ENCODE results near the gene CALML3.

CALML3 gene

GRCh38 chr10:5486853-5487235 lies 37.9 kb upstream of the CALML3 start:
- DNase-seq (ENCODE audit: insufficient read length, low spot score) (no peak), FAIRE-seq (no peak)
- no peak for TF ChIP-seq CTCF (IDR thresholded peaks at IDR 0.05; ENCODE audit: insufficient read depth, missing control alignments)

GRCh38 chr10:5488272-5489161 lies 36.2 kb upstream of the CALML3 start:
- DNase-seq (ENCODE audit: insufficient read length, low spot score) = no peak
- no peak for TF ChIP-seq CTCF (IDR thresholded peaks at IDR 0.05; ENCODE audit: insufficient read depth, missing control alignments)
- no peak for FAIRE-seq

- FAIRE-seq (no peak), DNase-seq (ENCODE audit: insufficient read length, low spot score) (no peak)
- TF ChIP-seq CTCF (IDR thresholded peaks at IDR 0.05; ENCODE audit: insufficient read depth, missing control alignments) = no peak
Measured at GRCh38 chr10:5490032-5490431, 34.7 kb upstream of the CALML3 start.

GRCh38 chr10:5490698-5491464 lies 33.9 kb upstream of the CALML3 start:
- TF ChIP-seq CTCF (IDR thresholded peaks at IDR 0.05; ENCODE audit: insufficient read depth, missing control alignments) = no peak
- FAIRE-seq (no peak), DNase-seq (ENCODE audit: insufficient read length, low spot score) (no peak)

- TF ChIP-seq CTCF (IDR thresholded peaks at IDR 0.05; ENCODE audit: insufficient read depth, missing control alignments) = no peak
- DNase-seq (ENCODE audit: insufficient read length, low spot score) (no peak), FAIRE-seq (no peak)
Measured at GRCh38 chr10:5491477-5491876, 33.3 kb upstream of the CALML3 start.

- DNase-seq (ENCODE audit: insufficient read length, low spot score) (no peak), FAIRE-seq (no peak)
- TF ChIP-seq CTCF (IDR thresholded peaks at IDR 0.05; ENCODE audit: insufficient read depth, missing control alignments) = no peak
Measured at GRCh38 chr10:5492322-5492855, 32.4 kb upstream of the CALML3 start.

Measured in D721Med (cell line).